ENCODE measurements around the gene EPHB3. TPM values are rescaled to one million over a fixed set of nuclear protein-coding genes. Genes with fewer than 3 reads are reported as not detected.

Gene EPHB3
- polyA plus RNA-seq, 1 of the 3 experiments (the other 2 are of a cell fraction): 4.2 TPM

GRCh38 chr3:184594371-184595001, 32.9 kb downstream of the EPHB3 start:
- Histone ChIP-seq H3K4me2 (no peak overlapping the region), H3K4me3 (ENCODE audit: low read depth in 2 of 2, low read length in 1 of 2) (no peak overlapping the region), H4K20me1 (ENCODE audit: insufficient read depth) (no peaks in the 10 kb centered on the region), H2AFZ (ENCODE audit: low read depth) (no peak overlapping the region), H3K79me2 (ENCODE audit: insufficient read depth) (no peaks in the 10 kb centered on the region), H3K9me3 (no peaks in the 10 kb centered on the region), H3K27me3 (ENCODE audit: insufficient read depth) (no peaks in the 10 kb centered on the region), H3K9me2 (no peaks in the 10 kb centered on the region), H3K27ac (ENCODE audit: low read depth in 2 of 2, low read length in 1 of 2) (peak overlapping the region in 1 of 2 experiments; percentile 77; a peak in 1 of 4 replicates), H3K36me3 (replicated peaks in 1 of 2; ENCODE audit: control insufficient read depth in 1 of 2, insufficient read depth in 2 of 2, low read length in 1 of 2) (no peaks in the 10 kb centered on the region), H3K9ac (no peak overlapping the region), H3F3A (replicated peaks; ENCODE audit: insufficient read depth) (no peaks in the 10 kb centered on the region), H3K4me1 (ENCODE audit: control insufficient read depth in 1 of 2, insufficient read depth in 2 of 2, low read depth in 1 of 2, low read length in 1 of 2) (peaks cover 7 to 77% of the 10 kb centered on the region in 2 experiments; a peak in 3 of 4 replicates)
- TF ChIP-seq USF2 (IDR thresholded peaks at IDR 0.05; ENCODE audit: borderline replicate concordance, low read depth, low read length): no peak
- no peak for TF ChIP-seq MEF2A (IDR thresholded peaks at IDR 0.05; ENCODE audit: borderline replicate concordance, low read depth)
- TF ChIP-seq RXRA (IDR thresholded peaks at IDR 0.05; ENCODE audit: borderline replicate concordance, low read depth): no peak
- no peak for TF ChIP-seq EZH2phosphoT487 (IDR thresholded peaks at IDR 0.05; ENCODE audit: borderline replicate concordance, low read depth)
- TF ChIP-seq CTCF (IDR thresholded peaks at IDR 0.05): no peak
- TF ChIP-seq TCF12 (IDR thresholded peaks at IDR 0.05): no peak
- no peak for TF ChIP-seq NRF1 (IDR thresholded peaks at IDR 0.05; ENCODE audit: low read depth, low read length)
- TF ChIP-seq POLR2AphosphoS5 (IDR thresholded peaks at IDR 0.05; ENCODE audit: low read depth, low read length): no peak
- POLR2A ChIA-PET: no interaction called here
- 69% methylated on average over 12 of the region's 12 CpGs for WGBS (ENCODE audit: low lambda C conversion rate)
- CTCF ChIA-PET: interaction anchor here (2.9 kb wide), 1 partner anchor 33 kb away, joined by 19 read pairs; the partner anchor contains the start of gene EPHB3
- DNase-seq: no peak

GRCh38 chr3:184595726-184596125, 34.1 kb downstream of the EPHB3 start:
- Histone ChIP-seq H3K27me3 (ENCODE audit: insufficient read depth) (no peaks in the 10 kb centered on the region), H3K4me1 (ENCODE audit: control insufficient read depth in 1 of 2, insufficient read depth in 2 of 2, low read depth in 1 of 2, low read length in 1 of 2) (peaks cover 4 to 84% of the 10 kb centered on the region in 2 experiments; a peak in 3 of 4 replicates), H2AFZ (ENCODE audit: low read depth) (no peak overlapping the region), H3K27ac (ENCODE audit: low read depth in 2 of 2, low read length in 1 of 2) (no peak overlapping the region), H4K20me1 (ENCODE audit: insufficient read depth) (no peaks in the 10 kb centered on the region), H3K4me3 (ENCODE audit: low read depth in 2 of 2, low read length in 1 of 2) (no peak overlapping the region), H3K79me2 (ENCODE audit: insufficient read depth) (no peaks in the 10 kb centered on the region), H3F3A (replicated peaks; ENCODE audit: insufficient read depth) (no peaks in the 10 kb centered on the region), H3K4me2 (no peak overlapping the region), H3K36me3 (replicated peaks in 1 of 2; ENCODE audit: control insufficient read depth in 1 of 2, insufficient read depth in 2 of 2, low read length in 1 of 2) (no peaks in the 10 kb centered on the region), H3K9me3 (no peaks in the 10 kb centered on the region), H3K9me2 (no peaks in the 10 kb centered on the region), H3K9ac (no peak overlapping the region)
- TF ChIP-seq RCOR1 (IDR thresholded peaks at IDR 0.05; ENCODE audit: low read length) (no peak), RFX5 (IDR thresholded peaks at IDR 0.05; ENCODE audit: low read length) (no peak), PBX3 (IDR thresholded peaks at IDR 0.05) (no peak), NRF1 (IDR thresholded peaks at IDR 0.05; ENCODE audit: low read depth, low read length) (no peak), CTCF (IDR thresholded peaks at IDR 0.05) (no peak)
- ChIA-PET CTCF (interaction anchor here (2.0 kb wide), 1 partner anchor 114 kb away, joined by 4 read pairs; no protein-coding TSS in a partner anchor), POLR2A (no interaction called here)
- no peak for DNase-seq
- WGBS (ENCODE audit: low lambda C conversion rate): 83% methylated on average over 4 of the region's 8 CpGs

All from SK-N-SH (cell line).